ENCODE data around the gene NPTN. TPM values are rescaled to one million over a fixed set of nuclear protein-coding genes. Genes with fewer than 3 reads are reported as not detected.

Gene NPTN
- total RNA-seq, 1 donor: 146 TPM

DNA sequence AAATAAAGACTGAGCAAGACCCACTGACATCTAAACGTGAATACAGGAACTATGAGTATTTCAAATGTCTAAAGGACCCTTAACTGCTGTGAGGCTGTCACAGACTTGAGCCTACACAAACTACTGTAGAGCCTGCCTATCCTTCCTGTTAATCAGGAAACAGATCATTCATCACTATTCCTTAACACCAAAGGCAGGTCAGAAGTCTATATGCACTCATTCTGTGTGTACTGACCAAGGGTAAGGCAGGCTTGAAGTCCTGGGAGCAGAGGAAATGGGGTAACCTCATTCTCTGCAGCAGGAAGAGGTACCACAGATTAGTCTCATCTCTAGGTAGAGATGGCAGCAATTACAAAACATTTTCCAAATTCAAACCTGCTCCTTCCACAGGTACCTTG lies 30.7 kb downstream of the NPTN start:
- peak; percentile 14 for DNase-seq (ENCODE audit: low read depth)
- no peak overlapping the region for H3K4me3 ChIP-seq (ENCODE audit: low read depth, low read length)
- TF ChIP-seq, protein P1, sequence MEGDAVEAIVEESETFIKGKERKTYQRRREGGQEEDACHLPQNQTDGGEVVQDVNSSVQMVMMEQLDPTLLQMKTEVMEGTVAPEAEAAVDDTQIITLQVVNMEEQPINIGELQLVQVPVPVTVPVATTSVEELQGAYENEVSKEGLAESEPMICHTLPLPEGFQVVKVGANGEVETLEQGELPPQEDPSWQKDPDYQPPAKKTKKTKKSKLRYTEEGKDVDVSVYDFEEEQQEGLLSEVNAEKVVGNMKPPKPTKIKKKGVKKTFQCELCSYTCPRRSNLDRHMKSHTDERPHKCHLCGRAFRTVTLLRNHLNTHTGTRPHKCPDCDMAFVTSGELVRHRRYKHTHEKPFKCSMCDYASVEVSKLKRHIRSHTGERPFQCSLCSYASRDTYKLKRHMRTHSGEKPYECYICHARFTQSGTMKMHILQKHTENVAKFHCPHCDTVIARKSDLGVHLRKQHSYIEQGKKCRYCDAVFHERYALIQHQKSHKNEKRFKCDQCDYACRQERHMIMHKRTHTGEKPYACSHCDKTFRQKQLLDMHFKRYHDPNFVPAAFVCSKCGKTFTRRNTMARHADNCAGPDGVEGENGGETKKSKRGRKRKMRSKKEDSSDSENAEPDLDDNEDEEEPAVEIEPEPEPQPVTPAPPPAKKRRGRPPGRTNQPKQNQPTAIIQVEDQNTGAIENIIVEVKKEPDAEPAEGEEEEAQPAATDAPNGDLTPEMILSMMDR (IDR thresholded peaks at IDR 0.05; ENCODE audit: insufficient read depth, low read depth, low read length): no peak

DNA sequence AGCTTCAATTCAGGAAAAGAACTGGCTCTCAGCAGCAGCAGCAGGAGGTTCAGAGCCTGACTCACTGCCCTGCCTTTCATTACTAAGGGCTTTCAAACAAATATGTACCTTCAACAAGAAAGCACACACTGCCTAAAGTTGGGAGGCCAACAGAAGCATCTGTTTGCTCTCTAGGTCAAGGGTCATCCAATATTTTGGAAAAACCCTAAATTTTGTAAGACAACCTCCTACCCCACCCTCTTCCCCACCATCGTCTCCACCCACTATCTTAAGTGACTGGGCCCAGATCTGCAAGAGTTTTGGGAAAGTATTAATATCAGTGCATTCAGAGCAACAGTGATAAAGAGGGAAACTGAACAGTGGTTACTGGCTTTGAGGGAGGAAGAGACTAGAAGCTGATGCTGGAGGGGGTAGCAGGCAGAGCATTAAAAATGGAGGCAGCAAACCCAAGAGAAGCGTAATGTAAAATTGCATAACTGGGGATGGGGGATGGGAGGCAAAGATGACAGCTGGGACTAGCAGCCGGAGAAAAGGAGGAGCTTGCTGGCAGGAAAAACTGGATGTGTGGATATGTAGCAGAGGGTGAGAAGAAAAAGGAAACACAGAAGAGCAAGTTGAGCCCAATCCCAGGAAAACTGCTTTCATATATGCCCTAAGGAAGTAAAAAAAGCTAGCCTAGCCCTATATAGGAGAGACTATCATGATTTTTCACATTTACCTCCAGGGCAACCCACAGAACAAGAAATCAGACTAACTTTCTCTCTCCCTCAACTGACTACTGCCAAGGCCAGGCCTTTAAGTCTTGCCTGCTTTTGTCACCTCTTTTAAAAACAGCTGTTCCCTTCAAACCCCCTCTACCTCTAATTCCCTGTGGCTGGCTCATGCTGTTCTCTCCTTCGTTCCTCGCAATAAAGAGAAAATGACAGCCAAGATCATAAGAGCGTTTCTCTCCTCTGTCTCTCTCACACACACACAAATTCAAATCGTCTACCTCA lies 31.4 kb downstream of the NPTN start:
- H3K4me3 ChIP-seq (ENCODE audit: low read depth, low read length): peak overlapping the region; percentile 28
- peak; percentile 83 for DNase-seq (ENCODE audit: low read depth)
- TF ChIP-seq, protein P1 (IDR thresholded peaks at IDR 0.05; ENCODE audit: insufficient read depth, low read depth, low read length): no peak

DNA sequence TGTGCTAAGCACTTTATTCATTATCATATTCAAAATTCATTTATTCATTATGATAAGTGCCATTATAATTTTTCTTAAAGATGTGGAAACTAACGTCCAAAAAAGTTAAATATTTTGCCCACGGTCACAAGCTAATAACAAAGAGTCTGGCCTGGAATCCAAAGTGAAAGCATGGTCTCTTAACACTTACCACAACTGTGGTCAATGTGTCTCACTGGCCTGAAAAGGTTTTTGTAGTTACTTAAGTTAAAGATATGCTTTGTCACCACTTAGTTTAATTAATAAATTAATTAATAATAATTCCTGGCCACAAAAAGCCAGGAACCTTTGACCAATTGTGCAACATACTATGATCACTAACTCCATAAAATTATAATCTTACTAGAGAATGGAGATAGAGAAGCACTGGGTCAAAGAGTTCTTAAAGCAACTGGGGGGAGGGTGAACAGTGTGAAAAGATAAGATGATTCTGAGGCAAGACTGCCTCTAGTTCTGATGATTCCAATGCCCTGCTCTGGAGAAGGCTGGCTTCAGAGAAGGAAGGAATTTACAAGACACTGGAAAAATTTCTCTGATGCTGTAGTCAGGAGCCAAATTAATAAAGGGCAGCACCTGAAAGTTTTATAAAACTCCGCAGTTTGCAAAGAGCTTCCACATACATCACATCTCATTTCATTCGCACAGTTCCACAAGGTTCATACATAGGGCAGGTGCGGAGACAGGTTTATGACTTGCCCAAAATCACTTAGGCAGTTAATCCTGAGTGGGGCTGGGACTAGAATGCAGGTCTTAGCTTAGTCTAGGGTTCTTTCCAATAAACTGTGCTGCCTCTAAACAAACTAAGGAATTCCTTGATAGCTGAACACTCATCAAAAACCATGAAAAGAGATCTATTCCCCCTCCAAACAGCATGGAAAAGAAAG lies 32.5 kb downstream of the NPTN start:
- peak; percentile 69 for DNase-seq (ENCODE audit: low read depth)
- H3K4me3 ChIP-seq (ENCODE audit: low read depth, low read length): no peak overlapping the region
- TF ChIP-seq, protein P1 (IDR thresholded peaks at IDR 0.05; ENCODE audit: insufficient read depth, low read depth, low read length): no peak

DNA sequence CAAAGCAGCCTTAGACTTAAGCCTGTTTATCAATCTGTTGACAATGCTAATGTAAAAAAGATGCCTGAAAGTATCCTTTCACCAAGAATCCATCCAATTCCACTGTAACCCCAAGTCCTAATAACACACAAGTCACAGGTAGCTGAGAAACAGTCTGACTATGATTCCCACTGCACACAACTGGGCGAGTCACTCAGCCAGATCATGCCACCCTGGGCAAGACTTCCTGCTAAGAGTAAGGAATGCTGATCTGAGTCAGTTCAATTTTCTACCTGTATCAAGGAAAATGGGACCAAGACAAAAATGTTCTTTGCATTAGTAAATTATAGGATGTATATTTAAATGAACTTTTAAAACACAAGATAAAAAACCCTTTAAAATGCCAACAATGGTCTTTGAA lies 33.3 kb downstream of the NPTN start:
- H3K4me3 ChIP-seq (ENCODE audit: low read depth, low read length): no peak overlapping the region
- TF ChIP-seq, protein P1 (IDR thresholded peaks at IDR 0.05; ENCODE audit: insufficient read depth, low read depth, low read length): no peak
- no peak for DNase-seq (ENCODE audit: low read depth)

DNA sequence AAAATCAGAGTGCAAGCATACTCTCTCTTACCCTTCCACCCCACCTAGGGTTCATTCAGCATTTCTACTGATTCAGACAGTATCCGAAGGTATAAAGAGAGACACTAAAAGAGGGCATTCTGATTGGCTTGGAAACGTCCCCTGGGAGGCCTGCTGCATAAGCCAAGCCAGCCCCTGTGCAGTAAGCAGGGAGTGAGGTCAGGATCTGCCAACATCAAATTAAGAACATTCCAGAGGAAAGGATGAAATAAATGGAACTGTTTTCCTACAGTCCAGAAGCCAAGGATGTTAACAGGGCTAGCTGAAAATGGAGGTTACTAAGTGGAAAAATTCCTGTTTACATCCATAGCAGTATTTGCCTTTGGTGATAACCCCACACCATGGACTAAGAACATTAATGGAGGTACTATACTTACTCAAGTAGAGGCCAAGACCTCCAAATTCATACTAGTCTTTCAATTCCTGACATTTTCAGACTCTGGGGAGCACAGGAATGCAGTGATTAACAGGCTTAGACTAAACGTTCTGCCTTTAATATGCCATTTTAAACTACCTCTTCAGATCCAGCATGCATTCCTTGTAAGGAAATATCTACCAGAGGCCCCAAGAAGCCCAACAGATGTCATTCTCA lies 34.5 kb downstream of the NPTN start:
- TF ChIP-seq, protein P1 (IDR thresholded peaks at IDR 0.05; ENCODE audit: insufficient read depth, low read depth, low read length): no peak
- DNase-seq (ENCODE audit: low read depth): peak; percentile 50
- H3K4me3 ChIP-seq (ENCODE audit: low read depth, low read length): no peak overlapping the region

DNA sequence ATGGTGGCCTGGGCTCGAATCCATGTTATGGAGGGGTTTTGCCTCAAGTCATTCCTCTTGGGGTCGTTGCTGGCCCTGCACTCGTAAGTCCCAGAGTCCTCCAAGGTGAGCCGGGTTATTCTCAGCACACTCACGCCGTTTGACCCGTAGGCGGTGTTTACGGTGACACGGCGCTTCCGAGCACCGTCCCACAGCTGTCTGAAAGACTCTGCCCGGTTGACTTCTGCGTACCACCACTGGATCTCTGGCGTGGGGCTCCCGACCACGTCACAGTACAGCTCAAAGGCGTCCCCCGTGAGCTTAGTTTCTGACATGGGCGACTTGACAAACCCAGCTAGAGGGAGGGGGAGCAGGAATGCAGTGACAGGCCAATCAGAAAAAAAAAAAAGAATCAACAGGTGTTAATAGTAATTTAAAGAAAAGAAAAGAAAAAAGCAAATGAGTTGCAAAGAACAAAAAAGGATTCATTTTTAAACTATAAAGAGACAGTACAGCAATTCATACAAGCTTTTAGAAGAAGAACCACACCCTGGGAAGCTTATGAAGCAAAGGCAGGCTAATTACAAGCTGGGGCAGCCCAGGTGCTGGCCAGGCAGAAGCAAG lies 36.1 kb downstream of the NPTN start:
- TF ChIP-seq, protein P1 (IDR thresholded peaks at IDR 0.05; ENCODE audit: insufficient read depth, low read depth, low read length): no peak
- DNase-seq (ENCODE audit: low read depth): no peak
- H3K4me3 ChIP-seq (ENCODE audit: low read depth, low read length): no peak overlapping the region
